ENCODE results near the gene CELF1. TPM values are rescaled to one million over a fixed set of nuclear protein-coding genes. Genes with fewer than 3 reads are reported as not detected.

The CELF1 gene
- total and polyA plus RNA-seq, 2 of the 13 experiments (the other 11 are each of a cell fraction or from before 2014, with no cell fraction given), result 69.0 to 80.1 TPM

DNA sequence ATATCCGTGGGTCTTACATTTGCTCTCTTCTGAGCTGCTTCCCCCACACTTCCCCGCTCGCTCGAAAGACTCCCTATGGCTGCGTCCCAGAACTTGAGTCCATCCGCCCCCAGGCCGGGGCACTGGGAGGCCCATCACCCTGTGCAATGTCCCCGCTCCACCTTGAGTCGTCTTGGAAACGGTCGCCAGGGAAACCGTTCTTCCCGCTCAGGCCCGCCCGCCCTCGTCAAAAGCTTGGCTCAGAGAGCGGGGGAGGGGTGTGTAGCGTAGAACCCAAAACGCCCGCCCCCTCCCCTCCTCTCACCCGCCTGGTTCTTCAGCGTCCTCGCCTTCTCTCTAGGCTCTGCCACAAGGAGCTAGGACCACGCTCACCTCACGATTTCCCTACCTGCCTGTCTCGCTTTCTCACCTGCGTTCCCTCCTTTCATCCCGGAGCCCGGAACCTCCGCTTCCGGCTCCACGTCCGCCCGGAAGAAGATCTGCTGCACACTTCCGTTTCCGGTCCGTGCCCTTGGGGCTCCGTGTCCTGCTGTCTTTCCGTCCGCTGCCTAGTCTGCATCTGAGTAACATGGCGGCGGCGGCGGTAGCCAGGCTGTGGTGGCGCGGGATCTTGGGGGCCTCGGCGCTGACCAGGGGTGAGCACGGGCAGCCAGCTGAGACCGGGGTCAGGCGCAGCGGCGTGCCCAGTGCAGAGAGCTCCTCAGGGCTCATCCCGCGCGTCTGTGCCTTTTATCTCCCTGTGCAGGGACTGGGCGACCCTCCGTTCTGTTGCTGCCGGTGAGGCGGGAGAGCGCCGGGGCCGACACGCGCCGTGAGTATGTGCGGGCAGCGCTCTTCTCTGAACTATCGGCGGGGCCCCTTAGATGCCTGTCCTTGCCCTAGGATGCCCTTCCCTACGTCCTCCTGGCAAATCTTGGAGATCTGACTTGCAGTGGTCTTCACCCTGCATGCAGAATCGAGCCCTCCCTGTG, 25.9 kb upstream of the CELF1 start, which contains the start of the genes KBTBD4 and NDUFS3 (continued):
- TF ChIP-seq, protein P1, sequence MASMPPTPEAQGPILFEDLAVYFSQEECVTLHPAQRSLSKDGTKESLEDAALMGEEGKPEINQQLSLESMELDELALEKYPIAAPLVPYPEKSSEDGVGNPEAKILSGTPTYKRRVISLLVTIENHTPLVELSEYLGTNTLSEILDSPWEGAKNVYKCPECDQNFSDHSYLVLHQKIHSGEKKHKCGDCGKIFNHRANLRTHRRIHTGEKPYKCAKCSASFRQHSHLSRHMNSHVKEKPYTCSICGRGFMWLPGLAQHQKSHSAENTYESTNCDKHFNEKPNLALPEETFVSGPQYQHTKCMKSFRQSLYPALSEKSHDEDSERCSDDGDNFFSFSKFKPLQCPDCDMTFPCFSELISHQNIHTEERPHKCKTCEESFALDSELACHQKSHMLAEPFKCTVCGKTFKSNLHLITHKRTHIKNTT (CRISPR knock-in tag; IDR thresholded peaks at IDR 0.05), result no peak
- TF ChIP-seq FLYWCH1 (CRISPR knock-in tag; IDR thresholded peaks at IDR 0.05) (no peak), ZNF430 (CRISPR knock-in tag; IDR thresholded peaks at IDR 0.05) (peak; percentile 89), HNRNPL (IDR thresholded peaks at IDR 0.05; ENCODE audit: low read depth, low read length) (no peak), HDAC2 (CRISPR knock-in tag; IDR thresholded peaks at IDR 0.05) (peak; percentile 98), RXRA (CRISPR knock-in tag; IDR thresholded peaks at IDR 0.05) (peak; percentile 88), ZNF232 (CRISPR knock-in tag; IDR thresholded peaks at IDR 0.05; ENCODE audit: borderline replicate concordance) (peak; percentile 36; the same call in 1 of the 2 replicates), MTA1 (CRISPR knock-in tag; IDR thresholded peaks at IDR 0.05; ENCODE audit: borderline replicate concordance) (peak; percentile 88; the same call in 1 of the 2 replicates), SMAD9 (CRISPR knock-in tag; IDR thresholded peaks at IDR 0.05) (peak; percentile 71), ZNF781 (CRISPR knock-in tag; IDR thresholded peaks at IDR 0.05; ENCODE audit: borderline replicate concordance, not compliant biosample characterization) (peak; percentile 49), SP5 (CRISPR knock-in tag; IDR thresholded peaks at IDR 0.05; ENCODE audit: borderline replicate concordance, low read depth) (0 out of 2 replicates have a peak, but pooled peaks have one; percentile 47)
- TF ChIP-seq, protein P2, sequence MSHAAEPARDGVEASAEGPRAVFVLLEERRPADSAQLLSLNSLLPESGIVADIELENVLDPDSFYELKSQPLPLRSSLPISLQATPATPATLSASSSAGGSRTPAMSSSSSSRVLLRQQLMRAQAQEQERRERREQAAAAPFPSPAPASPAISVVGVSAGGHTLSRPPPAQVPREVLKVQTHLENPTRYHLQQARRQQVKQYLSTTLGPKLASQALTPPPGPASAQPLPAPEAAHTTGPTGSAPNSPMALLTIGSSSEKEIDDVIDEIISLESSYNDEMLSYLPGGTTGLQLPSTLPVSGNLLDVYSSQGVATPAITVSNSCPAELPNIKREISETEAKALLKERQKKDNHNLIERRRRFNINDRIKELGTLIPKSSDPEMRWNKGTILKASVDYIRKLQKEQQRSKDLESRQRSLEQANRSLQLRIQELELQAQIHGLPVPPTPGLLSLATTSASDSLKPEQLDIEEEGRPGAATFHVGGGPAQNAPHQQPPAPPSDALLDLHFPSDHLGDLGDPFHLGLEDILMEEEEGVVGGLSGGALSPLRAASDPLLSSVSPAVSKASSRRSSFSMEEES (CRISPR knock-in tag; IDR thresholded peaks at IDR 0.05), result peak; percentile 79
- TF ChIP-seq, protein P3, sequence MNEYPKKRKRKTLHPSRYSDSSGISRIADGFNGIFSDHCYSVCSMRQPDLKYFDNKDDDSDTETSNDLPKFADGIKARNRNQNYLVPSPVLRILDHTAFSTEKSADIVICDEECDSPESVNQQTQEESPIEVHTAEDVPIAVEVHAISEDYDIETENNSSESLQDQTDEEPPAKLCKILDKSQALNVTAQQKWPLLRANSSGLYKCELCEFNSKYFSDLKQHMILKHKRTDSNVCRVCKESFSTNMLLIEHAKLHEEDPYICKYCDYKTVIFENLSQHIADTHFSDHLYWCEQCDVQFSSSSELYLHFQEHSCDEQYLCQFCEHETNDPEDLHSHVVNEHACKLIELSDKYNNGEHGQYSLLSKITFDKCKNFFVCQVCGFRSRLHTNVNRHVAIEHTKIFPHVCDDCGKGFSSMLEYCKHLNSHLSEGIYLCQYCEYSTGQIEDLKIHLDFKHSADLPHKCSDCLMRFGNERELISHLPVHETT (CRISPR knock-in tag; conservative IDR thresholded peaks at IDR 0.05), result peak; percentile 96
- TF ChIP-seq, protein P4, sequence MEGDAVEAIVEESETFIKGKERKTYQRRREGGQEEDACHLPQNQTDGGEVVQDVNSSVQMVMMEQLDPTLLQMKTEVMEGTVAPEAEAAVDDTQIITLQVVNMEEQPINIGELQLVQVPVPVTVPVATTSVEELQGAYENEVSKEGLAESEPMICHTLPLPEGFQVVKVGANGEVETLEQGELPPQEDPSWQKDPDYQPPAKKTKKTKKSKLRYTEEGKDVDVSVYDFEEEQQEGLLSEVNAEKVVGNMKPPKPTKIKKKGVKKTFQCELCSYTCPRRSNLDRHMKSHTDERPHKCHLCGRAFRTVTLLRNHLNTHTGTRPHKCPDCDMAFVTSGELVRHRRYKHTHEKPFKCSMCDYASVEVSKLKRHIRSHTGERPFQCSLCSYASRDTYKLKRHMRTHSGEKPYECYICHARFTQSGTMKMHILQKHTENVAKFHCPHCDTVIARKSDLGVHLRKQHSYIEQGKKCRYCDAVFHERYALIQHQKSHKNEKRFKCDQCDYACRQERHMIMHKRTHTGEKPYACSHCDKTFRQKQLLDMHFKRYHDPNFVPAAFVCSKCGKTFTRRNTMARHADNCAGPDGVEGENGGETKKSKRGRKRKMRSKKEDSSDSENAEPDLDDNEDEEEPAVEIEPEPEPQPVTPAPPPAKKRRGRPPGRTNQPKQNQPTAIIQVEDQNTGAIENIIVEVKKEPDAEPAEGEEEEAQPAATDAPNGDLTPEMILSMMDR (CRISPR knock-in tag; IDR thresholded peaks at IDR 0.05), result peak; percentile 20; the same call in 1 of the 2 replicates
- TF ChIP-seq, protein P5, sequence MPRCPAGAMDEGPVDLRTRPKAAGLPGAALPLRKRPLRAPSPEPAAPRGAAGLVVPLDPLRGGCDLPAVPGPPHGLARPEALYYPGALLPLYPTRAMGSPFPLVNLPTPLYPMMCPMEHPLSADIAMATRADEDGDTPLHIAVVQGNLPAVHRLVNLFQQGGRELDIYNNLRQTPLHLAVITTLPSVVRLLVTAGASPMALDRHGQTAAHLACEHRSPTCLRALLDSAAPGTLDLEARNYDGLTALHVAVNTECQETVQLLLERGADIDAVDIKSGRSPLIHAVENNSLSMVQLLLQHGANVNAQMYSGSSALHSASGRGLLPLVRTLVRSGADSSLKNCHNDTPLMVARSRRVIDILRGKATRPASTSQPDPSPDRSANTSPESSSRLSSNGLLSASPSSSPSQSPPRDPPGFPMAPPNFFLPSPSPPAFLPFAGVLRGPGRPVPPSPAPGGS (CRISPR knock-in tag; IDR thresholded peaks at IDR 0.05), result peak; percentile 93
- TF ChIP-seq, protein P6, sequence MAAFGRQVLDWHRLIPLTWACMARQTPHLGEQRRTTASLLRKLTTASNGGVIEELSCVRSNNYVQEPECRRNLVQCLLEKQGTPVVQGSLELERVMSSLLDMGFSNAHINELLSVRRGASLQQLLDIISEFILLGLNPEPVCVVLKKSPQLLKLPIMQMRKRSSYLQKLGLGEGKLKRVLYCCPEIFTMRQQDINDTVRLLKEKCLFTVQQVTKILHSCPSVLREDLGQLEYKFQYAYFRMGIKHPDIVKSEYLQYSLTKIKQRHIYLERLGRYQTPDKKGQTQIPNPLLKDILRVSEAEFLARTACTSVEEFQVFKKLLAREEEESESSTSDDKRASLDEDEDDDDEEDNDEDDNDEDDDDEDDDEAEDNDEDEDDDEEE (CRISPR knock-in tag; IDR thresholded peaks at IDR 0.05), result peak; percentile 83
- TF ChIP-seq, protein P7, sequence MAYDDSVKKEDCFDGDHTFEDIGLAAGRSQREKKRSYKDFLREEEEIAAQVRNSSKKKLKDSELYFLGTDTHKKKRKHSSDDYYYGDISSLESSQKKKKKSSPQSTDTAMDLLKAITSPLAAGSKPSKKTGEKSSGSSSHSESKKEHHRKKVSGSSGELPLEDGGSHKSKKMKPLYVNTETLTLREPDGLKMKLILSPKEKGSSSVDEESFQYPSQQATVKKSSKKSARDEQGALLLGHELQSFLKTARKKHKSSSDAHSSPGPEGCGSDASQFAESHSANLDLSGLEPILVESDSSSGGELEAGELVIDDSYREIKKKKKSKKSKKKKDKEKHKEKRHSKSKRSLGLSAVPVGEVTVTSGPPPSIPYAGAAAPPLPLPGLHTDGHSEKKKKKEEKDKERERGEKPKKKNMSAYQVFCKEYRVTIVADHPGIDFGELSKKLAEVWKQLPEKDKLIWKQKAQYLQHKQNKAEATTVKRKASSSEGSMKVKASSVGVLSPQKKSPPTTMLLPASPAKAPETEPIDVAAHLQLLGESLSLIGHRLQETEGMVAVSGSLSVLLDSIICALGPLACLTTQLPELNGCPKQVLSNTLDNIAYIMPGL (CRISPR knock-in tag; IDR thresholded peaks at IDR 0.05; ENCODE audit: borderline replicate concordance in 1 of 2, low read depth in 1 of 2), result peak; percentile 97 to 99
